Sigmoid colon (tissue), 4 donors: ENCODE data around the gene PDE3B.

Source experiments
- CTCF ChIP-seq, 4 experiments: fragments of 450-650 bp in 3 of 4; fragments of 200-600 bp in 1 of 4; IDR thresholded peaks; one replicate each; pipeline ENCODE4 v1.5.1; 2016 to 2019; ENCODE audit warnings: antibody characterized with exemption in 4 of 4, mild to moderate bottlenecking in 3 of 4, moderate library complexity in 2 of 4
- POLR2AphosphoS5 ChIP-seq, 4 donors: sonication (generic); formaldehyde crosslinking; IDR thresholded peaks; one replicate each; pipeline ENCODE4 v1.6.1; 2017; ENCODE audit warnings: antibody characterized with exemption in 4 of 4

DNA sequence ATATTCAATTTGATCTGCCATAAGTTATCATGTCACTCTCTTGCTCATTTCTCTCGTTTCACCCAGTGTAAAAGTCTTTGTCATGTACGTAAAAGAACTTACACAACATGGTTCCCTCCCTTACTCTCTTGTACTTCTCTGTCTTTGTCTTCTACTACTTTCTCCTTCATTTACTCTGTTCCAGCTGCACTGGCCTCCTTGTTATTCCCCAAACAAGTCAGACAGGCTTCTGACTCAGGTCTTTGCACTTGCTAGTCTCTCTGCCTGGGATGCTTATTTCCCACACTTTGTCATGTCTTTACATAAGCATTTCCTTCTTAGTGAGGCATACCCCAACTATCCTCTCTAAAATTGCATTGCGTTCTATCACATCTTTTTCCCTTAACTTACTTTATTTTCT is 131.1 kb downstream of the PDE3B start:
- TF ChIP-seq CTCF (IDR thresholded peaks at IDR 0.05) (no peak), POLR2AphosphoS5 (IDR thresholded peaks at IDR 0.05) (no peak)
